Measurements from ENCODE around the gene AMIGO1.

The AMIGO1 gene

GRCh38 chr1:109454497-109455133 is 54.9 kb downstream of the AMIGO1 start:
- no peak for TF ChIP-seq CTCF (conservative IDR thresholded peaks at IDR 0.05; ENCODE audit: low read depth, low read length)
- H3K4me3 ChIP-seq (ENCODE audit: low read depth, low read length), result no peak overlapping the region
- DNase-seq (ENCODE audit: low read depth), result no peak
